Measurements from ENCODE around the gene ZDHHC3.

The ZDHHC3 gene

DNA sequence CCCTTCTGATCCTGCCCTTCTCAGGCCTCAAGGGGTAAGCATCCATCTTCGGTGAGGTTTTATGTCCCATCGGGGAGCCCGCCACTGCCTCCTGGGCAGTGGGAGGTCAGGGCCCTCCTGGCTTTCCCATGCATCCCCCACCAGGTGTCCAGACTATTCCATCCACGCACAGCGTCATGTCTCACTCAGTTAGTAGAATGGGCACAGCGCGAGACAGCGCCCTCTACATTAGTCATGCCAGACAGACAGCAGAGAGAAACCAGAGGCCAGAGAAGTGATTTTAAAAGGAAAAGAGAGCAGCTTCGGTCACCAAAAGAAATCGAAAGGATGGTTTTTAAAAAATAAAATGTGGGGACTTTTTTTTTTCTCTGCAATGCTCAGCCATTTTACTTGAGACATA, 49.8 kb downstream of the ZDHHC3 start:
- DNase-seq, result no peak

DNA sequence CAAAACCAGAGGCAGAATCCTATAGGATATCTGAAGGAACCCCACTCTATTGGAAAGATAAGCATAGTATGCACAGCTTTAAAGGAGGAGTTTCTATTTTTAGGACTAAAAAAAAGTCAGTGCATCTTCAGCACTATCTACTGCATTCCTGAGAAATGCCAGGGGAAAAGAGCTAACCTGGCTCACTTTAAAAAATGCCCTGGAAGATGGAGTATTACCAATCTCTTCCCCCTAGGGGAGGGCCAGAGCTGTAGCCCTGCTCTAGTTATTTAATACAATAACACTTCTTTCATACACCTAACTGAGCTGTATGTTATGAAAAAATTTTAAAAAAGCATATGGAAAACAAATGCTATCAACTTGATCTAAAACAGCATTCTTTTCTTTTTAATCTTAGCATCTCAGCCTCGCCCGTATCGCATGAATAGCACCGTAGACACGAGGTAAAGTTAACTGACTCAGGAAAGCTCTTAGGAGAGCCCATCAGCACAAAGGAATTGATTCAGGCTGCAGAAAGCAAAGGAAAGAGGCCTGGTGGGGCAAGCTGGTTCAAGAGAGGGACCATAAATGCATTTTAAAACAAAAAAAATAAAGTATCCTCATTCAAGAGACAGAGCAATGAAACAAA, 51.4 kb downstream of the ZDHHC3 start:
- DNase-seq, result no peak

DNA sequence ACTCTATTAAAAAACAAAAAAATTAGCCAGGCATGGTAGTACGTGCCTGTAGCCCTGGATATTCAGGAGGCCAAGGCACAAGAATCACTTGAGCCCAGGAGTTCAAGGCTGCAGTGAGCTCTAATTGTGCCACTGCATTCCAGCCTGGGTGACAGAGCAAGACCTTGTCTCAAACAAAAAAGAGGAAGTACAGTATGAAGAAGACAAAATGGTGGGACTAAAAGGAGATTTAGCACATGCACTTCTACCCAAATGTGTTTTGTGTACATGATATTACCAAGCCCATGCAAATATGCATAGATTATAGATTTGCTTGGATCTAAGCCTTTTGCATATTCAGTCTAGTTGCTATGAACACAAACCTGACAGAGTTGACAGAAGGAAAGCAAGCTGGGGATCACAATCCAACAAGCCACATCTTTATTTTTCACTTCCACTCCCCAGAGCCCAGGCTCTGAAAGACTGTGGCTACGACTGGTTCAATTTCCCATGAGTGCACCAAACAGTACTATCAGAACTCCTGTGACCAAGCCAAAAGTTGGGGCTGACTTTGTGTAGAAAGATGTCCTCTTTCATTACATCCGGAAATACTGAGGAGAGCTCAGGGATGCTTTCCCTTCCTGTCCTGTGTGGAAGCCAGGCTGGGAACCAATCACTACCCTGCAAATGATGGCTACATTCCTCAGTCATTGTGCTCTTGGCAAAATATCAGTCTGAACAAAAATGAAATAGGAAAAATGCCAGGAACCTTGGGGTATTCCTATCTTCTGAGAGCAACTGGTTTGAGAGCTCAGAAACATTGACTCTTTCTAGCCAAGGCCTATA, 52.1 kb downstream of the ZDHHC3 start:
- no peak for DNase-seq

DNA sequence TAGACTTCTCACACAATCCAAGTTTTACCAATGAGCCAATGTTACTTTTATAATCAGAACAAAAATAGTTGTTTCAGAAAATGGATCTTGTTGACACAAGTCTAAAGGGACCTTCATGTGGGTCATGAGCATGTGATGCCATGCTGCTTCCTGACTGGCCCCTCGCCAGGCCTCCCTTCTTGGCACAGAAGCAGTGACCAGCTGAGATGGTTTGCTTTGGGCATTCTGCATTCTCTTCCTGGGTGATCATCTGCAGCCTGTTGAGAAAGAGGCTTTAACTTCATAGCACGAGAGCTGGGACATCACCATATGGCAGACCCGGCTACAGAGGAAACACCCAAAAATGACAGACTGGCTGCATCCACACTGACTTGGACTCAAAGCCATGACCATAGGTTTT, 55.9 kb downstream of the ZDHHC3 start:
- DNase-seq, result no peak

DNA sequence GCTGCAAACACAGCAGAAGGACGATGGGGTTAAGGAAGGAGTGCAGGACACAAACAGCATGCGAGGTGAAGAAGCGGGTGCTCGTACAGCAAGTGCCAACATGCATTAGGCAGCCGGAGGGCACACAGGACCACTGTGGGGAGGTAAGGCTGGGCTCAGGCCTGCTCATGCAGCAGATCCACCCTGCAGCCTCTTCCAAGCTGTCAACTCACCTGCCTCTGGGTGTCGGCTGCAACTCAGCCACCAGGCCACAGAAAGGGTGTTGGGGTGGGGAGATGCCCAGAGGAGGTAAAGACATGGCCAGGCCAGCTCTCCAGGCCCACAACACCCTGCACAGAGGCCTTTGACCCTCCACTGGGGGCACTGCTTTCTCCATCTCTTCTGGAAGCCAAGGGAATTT, 57.4 kb downstream of the ZDHHC3 start:
- no peak for DNase-seq

DNA sequence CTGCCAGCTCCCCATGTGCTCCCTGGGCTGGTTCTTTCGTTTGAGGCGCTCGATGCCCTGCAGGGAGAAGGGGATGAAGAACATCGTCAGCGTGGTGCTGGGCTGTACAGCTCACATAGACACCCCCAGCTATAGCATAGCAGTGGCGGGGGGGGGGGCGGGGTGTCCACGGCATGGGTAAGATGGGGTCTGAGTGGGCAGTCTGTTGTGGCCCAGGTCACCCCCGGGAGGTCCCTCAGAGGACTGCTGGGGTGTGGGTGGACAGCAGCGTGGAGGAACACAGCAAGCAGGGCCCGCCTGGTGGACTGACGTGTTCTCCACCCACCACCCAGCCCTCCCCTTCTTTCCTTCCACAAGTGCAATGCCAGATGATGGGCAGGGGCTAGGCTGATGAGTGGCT, 57.9 kb downstream of the ZDHHC3 start:
- no peak for DNase-seq

DNA sequence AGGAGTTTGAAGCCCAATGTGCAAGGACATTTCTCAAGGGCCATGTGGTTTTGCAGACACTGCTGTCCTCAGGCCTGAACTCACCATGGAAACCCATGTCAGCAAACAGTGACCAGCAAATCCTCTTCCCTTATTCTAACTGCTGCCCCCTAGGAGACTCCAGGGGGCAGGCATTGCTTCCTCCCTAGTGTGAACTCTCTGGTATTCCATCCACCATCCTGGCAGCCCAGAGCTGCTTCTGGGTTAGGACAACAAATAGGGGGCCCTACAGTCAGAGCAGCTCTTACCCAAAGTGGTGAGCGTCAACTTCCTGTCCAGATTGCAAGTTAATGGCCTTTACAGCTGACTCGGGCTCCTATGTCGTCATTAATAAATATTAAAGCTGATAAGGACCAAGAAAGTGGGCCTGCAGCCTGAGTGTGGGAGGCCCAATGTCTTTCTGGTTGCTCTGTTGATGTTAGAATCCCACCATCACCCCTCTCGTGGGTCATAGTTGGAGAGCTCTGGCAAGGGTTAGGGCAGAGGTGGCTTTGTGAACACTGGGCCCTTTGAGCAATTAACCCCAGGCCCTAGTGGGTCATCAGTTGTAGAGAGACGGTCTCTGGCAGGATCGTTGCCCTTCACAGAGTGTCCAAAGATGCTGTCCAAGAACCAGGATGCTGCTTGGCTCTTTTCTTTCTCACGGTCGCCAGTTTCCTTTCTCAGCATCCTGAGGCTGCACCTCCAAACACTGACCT, 60.1 kb downstream of the ZDHHC3 start:
- DNase-seq, result peak; percentile 3

DNA sequence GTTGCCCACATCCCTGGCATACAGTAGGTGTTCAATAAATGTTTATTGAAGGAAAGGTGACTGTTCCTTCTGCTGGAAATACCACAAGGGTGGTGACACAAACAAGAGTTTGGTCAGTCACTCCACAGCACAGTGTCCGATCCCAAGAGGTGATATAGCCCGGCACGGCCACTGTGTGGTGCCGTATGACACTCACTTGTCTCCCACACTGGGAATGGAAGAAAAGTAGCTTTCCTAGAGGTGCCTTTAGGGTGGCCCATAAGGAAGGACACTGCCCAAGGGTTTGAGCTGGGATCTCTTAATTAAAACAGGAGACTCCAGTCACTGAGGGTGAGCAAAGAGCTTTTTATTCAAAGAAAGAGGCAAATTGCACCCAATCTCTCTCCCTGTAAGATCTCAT, 61.0 kb downstream of the ZDHHC3 start:
- peak; percentile 10 for DNase-seq

DNA sequence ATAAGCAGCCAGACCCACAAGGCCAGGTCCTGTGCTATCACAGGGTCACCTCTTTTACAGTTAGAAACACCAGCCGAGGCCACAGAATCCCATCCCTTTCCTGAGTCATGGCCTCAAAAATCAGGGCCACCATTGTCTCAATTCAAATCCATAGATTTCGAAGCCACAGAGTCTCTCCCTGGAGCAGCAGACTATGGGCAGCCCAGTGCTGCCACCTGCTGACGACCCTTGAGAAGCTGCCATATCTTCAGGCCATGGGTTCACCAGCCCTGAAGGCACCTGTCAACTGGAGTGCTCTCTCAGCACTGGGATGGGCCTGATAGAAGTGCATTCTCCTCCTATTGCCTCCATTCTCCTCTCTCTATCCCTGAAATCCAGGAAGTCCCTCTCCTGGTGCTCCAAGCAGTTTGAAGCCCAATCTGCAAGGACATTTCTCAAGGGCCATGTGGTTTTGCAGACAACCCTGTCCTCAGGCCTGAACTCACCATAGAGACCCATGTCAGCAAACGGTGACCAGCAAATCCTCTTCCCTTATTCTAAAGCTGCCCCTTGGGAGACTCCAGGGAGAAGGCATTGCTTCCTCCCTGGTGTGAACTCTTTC, 62.0 kb downstream of the ZDHHC3 start:
- DNase-seq, result peak; percentile 52

DNA sequence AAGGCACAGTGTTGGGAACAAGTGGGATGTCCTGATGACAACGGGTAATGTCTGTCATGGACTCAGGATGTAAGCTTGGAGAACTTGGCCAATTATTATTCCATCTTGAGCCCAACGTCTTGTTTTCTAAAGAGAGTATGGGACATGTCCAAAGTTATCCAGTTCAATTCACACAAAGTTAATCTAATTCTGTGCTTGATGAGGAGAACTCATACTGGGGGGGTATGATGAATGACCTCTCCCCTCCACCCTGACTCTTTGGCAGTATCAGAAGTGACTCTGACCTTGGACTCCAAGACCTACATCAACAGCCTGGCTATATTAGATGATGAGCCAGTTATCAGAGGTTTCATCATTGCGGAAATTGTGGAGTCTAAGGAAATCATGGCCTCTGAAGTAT, 65.3 kb downstream of the ZDHHC3 start:
- DNase-seq, result no peak

DNA sequence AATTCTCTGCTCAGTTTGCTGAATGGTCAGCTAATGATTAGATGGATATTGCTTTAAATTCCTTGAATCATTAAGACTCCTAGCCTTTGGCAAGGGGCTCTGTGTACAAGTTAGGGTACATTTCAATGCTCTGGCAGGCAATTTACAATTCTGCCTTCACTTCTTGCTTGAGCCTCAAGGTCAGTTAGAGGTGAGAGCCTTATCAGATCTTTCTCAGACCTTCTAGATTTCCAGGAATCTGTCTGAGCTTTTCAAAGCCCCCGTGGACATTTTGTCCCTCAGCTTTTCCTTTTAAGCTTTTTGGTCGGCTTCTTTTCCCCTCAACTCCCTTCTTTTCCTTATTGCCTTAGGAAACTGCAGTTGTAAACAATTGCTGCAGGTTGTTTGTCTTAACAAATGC, 66.9 kb downstream of the ZDHHC3 start:
- no peak for DNase-seq

DNA sequence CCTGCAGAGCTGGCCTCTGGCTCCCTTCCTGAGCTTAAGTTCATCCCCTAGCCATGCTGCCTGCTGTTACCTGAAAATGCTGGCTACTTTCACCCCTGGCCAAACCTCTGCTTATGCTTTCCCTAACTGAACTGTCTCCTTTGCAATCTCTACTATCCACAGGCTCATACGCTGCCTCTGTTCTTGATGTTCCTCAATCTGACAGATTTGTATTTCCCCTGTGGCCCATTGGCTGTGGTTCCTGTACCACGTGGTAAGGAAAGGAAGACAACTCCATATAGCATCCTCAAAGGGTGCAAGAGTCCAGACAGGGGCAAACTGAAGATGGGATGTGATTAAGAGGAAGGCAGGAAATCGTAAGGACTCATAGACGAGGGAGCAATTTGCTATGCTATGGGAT, 68.4 kb downstream of the ZDHHC3 start:
- DNase-seq, result no peak

DNA sequence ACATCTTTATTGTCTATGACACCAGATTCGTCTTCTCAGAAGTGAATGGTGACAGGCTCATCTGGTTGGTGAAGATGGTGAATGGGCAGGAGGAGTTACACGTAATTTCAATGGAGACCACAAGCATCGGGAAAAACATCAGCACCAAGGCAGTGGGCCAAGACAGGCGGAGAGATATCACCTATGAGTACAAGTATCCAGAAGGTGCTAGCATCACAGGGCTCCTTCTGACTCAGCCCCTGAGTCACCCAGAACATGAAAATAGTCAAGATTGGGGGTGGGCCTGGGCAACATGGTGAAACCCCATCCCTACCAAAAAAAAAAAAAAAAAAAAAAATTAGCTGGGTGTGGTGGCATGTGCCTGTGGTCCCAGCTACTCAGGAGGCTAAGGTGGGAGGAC, 69.0 kb downstream of the ZDHHC3 start:
- DNase-seq, result no peak

DNA sequence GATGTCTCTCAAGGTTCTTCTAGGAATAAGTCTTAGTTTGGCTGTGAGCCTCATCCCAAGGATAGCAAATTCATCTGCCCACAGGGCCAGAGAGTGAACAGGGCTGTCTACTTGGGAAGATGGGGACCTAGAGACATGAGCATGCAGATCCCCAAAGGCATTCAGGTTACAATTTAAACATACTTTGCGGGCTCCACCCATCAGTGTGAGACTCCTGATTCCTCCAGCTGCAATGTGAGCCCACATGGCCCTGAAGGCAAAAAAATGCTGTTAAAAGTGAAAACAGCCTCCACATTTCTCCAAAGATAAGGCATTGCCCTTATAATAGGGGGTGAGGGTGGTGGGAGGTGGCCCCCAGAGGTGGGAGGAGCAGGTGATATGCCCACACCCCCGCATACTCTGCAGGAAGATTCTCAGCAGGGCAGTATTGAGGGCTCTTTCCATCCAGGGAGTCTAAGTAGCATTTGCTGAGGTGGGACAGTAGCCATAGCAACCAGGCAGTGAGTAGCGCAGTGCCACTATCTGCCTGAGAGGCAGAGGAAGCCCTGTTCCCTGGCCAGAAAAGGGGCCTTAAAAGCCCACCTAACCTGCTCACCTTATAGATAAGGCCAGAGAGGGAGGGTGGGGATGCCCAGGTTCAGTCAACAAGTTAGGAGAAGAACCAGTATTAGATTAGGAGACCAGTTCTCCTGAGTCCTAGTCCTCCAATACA, 70.4 kb downstream of the ZDHHC3 start:
- no peak for DNase-seq

DNA sequence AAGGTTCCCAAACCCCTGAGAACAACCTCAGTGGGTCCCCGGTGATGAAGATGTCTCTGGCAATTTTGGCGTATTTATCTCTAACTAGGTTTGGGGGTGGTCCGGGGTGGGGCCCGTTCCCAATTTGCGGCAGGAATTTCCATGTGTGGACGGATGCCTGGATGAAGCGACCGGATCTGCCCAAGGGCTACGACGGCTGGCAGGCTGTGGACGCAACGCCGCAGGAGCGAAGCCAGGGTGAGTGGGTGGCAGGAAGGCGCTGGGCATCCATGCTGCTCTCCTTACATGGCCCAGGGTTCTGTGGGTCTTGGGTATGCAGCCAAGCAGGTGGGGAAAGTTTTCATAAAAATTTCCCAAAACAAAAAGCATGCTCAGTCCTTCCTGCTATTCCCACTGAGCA, 72.2 kb downstream of the ZDHHC3 start:
- no peak for DNase-seq

DNA sequence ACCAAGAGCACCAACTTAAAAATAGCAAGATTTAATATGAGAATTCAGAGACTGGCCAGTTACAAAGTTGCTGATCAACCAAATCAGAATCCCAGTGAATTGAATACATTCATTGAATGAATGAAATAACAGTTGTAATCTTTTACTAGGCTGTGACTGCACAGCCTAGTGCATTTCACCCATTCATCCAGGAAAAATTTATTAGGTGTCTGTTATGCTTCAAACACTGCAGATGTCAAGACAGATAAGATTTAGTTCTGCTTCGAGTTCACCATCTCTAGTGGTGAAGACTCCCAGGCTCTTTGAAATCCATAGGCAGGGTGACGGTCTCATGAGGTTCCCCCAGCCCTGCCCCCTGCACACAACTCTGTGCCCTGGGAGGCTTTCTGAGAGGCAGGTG, 72.7 kb downstream of the ZDHHC3 start:
- no peak for DNase-seq

DNA sequence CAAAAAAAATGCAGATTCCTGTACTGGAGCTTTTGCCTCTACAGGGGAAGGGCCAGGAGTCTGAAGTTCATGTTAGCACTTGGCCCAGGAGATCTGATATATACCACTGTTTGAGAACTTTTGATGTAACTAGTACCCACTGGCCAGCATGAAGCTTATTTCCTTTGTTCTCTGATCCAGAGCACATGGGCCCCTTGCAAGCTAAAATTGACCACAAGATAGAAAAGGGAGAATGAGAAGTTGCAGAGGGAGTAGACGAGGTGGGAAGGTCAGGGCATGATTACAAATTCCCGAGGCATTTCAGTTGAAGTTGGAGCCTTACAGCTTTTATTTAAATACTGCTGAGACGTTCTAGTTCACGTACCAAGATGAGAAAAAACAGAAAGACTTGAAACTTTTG, 73.3 kb downstream of the ZDHHC3 start:
- no peak for DNase-seq

DNA sequence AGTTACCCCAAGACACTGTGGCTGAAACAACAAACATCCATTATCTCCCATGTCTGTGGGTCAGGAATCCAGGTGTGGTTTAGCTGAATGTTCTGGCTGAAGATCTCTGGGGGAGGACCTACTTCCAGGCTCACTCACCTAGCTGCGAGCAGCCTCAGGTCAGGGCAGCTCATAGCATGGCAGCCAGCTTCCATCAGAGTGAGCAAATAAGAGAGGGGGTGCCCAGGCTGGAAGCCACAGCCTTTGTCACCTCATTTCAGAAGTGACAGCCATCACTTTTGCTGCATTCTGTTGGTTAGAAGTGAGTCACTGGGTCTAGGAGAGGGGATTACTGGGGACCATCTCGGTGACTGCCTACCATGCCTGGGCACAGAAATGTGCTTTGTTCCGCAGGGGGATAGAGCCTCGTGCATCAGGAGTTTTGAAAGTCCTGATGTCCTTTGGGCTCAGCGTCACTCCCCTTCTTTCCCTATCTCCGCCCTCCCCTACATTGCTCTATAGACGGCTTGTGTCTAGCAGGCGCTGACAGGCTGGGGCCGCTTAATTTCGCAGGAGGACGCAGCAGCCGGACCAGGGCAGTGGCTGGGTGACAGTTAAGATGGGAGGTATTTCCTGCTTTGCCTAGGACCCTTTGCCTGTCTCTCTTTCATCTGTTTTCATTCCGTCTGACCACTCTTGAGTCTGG, 76.1 kb downstream of the ZDHHC3 start:
- no peak for DNase-seq

DNA sequence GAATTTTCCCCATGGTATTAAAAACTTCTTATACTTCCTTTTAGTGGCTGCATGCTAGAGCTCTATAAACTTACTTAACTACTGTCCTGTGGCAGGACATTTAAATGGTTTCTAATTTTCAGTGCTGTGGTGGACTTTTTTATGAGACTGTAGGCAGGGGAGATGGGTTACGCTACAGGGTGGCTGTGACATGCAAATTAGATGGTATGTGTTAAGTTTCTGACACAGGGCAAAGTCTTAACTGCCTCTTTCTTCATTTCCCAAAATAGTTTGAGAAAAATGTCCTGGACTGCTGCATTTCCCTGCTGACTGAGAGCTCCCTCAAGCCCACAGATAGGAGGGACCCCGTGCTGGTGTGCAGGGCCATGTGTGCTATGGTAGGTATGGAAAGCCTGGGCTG, 79.5 kb downstream of the ZDHHC3 start:
- no peak for DNase-seq

DNA sequence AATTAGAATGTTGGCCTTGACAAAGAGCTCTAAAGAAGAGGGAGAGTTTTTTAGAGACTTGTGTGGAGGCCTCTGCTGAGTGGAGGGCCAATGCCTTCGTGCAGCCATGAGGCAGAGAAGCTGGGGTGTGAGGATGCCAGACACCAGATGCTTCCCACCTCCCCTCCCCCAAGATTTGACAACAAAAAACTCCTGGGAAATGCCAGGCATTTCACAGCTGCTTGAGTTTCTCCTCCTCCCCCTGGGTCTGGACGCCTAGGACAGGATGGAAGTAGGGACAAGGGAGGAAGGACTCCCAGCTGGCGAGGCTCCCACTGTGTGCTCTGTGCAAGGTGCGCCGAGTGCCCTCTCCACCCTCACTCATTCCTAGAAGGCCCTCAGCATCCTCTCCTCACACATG, 81.5 kb downstream of the ZDHHC3 start:
- DNase-seq, result no peak

DNA sequence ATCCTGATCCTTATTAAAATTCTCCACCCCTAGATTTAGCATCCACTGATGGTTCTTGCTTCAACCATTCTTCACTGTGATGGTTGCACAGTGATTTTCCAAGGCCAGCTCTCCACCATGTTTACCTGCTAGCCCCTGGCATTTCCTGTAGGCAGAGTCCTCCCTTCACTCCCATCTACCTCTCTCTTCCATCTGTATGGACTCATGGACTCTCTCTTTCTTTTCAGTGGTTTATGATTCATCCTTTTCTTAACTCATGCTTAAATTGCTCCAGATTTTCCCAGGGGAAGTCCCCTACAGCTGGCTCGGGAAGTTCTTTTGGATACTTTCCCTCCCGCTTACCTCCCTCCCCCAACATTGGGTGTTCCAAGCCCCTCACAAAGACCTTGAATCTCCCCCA, 82.9 kb downstream of the ZDHHC3 start:
- no peak for DNase-seq

DNA sequence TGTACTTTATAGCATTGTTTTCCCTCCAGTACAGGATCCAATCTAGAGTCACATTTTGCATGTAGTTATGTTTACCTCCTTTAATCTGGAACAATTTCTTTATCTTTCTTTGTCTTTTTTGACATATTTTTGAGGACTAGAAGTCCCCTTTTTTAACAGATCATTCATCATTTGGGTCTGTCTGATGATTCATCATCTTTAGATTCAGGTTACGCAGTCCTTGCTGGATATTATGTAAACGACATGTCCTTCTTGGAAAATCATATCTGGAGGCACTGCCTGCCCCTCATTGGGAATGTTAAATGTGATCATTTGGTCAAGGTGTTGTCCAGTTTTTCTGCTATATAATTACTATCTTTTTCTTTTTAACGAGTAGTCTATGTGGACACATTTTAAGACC, 83.3 kb downstream of the ZDHHC3 start:
- no peak for DNase-seq

Measured in inflammatory macrophage treated with lipopolysaccharide for 4 hours (primary cell).